HG02938 (cell line): Measurements from ENCODE around the gene GPR26.
"Not testable (repeated sequence)": the region's sequence is repeated elsewhere in the genome, so short reads cannot be mapped to it uniquely, and the experiment has no call there.

Source experiments
- ATAC-seq: cut with Tn5 transposase; IDR thresholded peaks from one replicate; pipeline ENCODE4 v1.9.1; 2021; ENCODE audit warnings: mild to moderate bottlenecking, moderate library complexity; ENCODE audit not compliant: unreplicated experiment

GPR26 gene

DNA sequence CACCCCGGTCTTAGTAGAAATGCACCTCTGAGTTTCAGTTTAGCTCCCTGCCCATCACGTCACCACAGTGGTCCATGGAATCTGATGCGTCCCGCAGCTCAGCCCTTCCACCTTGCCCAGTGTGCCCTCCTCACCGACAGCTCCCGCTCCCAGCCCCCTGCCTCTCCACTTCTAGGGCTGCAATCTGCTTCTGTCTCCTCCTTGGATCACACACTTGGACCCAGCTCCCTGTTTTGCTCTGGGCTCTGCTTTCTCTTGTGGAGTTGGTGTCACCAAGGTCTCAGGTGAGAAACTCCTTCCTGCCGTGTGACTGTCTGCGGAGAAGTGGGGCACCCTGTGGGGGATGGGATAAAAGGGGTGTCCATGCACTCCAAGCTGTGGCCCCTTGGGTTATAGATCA is 37.9 kb downstream of the GPR26 start:
- ATAC-seq, result no peak

DNA sequence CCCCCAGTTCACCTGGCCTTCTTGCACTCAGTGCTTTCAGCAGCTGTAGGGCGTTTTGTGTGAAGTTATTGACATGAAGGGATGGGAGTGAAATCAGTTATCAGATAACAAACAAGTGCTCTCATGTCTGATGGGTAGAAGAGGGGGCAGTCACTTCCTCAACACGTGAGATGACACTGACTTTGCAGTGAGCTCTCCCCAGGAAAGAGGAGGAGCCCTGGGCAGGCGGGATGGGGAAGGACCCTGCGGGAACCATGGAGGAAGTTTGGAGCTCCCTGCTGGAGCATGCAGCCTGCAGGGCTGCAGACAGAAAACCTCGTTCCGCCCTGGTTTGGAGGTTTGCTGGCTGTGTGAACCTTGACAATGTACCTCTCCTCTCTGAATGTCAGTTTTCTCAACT is 38.7 kb downstream of the GPR26 start:
- no peak for ATAC-seq

DNA sequence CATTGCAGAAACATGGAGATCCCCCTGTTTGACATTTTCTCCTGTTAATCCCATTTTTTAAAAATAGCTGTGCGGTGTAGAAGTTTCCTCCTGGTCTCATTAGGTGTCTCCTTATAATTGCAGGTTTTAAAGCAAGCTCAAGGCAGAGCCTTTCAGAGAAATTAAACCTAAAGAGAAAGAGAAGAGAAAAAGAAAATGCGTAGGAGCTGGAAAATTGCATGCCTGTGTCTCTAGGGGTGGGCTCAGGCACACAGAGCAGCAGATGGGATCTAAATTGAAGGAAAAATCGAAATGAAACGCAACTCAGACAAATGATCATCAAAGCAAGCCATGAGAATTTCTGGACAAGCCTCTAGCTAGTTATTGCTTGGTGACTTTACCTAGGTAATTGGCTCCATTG is 40.1 kb downstream of the GPR26 start:
- no peak for ATAC-seq

DNA sequence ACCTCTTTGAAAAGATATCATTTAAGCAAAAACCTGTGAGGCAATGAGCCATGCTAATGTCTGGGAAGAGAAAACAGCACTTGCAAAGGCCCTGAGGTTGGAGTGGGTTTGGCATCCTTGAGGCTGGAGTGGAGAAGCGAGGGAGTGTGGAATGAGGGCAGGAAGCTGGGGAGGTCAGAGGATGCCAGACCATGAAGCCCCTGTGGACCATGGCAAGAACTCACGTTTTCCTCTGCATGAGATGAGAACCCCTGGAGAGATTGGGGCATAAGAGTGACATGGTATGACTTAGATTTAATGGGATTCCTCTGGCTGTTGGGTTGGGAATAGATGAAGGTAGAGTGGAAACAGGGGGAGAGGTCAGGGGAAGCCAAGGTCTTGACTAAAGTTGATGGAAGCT is 49.4 kb downstream of the GPR26 start:
- no peak for ATAC-seq

DNA sequence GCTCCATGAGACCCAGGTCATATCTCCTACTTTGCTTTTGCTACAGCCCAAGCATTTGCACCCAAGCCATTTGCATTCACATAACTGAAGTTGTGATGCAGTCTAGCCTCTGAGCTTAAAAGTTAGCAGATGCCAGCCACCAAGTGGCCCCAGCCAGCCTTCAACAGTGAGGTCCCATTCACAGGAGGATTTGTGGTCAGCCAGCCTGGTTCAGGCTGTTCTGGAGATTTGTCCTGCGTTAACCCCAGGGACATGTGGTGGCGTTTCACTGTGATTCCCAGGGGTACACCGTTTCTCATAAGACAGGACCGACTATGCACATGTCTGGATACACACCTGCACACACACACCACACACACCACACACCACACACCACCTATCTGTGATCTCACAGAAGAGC is 51.2 kb downstream of the GPR26 start:
- ATAC-seq, result no peak

DNA sequence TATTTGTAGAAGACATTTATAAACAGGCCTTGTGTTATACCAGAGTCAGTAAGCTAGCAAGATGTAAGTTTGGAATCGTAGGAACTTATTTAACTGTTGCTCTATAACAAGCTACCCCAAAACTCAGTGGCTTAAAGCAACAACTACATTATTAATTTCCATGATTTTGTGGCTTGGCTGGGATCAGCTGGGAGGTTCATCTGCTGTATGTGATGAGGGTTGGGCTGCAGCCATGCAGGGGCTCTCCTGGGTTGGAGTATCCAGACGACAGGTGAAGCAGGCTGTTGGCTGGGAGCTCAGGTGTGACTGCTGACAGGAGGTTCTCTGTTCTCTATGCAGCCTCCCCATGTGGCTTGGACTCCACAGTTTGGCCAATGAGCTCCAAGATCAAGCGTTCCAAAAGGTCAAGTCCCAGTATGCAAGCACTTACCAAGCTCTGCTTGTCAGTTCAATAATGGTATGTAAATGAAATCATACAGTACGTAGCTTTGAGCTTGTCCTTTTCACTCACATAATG is 52.4 kb downstream of the GPR26 start:
- ATAC-seq, result no peak

DNA sequence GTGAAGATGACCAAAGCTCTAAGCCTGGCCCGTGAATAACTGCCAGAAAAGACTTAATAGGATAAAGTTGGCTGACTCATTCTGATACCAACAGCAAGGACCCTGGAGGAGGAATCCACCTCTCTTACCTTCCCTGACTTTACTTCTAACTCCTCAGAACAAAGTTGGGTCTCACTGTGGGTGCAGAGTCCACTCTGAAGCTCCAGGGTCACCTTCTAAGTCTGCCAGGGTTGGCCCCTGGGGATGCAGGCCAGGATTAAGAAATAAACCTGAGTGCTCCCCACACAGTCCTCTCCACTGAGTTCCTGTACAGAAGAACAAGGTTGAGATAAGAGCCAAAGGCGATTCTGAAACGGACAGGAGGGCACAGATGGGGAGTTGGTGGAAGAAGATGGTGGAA is 54.4 kb downstream of the GPR26 start:
- no peak for ATAC-seq

DNA sequence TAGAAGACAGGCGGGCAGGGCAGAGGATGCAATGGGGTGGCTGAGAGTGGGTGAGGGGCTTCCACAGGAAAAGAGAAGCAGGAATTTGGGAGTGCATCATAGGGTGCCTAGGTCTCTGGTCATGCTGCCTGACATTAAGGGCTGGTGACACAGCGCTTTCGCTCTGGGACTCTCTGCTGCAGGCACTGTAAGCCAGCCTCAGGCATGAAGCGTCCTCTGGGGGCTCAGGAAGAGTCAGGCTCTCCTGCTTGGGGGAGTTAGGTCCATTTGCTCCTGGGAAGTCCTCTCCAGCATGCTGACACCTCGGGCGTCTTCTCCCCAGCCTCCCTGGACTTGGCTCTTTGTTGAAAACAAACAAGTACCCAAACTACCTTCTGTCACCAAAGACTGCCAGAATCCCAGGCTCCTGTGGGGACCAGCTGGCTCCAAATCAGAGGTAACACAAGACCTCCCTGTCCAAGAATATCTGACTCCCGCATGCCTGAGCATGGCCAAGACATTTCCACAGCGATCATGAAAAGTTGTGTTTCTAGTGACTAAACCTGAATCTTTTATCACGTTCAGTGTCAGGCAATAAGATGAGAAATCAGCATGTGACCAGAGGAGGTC is 55.4 kb downstream of the GPR26 start:
- no peak for ATAC-seq

DNA sequence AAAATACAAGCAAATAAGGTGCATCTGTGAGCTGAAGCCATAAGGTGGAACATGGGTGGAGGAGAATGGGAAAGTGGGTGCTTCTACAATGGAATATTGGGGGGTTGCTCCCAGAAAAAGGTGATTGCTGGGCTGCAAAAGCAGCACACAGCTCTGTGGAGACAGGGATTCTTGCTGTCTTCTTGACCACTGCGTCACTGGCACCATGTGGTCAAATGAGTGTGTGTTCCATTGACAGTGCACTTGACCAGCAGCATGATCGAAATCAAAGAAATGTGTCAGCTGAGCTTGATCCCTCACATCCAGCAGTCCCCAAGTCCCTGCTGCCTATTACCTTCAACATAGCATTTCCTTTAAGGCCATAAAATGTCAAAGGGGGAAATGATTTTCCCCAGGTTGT is 56.2 kb downstream of the GPR26 start:
- no peak for ATAC-seq

DNA sequence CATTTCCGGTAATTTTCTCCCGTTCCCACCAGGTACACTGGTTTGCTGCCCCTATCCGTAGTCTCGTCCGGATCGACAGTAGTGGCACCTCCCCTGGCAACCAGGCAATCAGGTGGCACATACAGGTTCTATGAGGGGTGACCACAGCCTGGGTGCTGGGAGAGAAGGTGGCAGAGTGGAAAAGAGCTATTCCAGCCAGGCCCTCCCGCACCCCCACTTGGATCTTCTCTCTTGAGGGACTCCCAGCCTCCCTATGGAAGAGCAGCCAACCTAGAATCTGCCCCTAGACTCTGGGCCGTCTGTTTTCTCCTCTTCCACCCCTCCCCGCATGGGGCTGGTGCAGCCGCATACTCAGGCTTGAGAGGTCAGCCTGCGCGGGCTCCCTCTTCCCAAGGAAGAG is 58.6 kb downstream of the GPR26 start:
- ATAC-seq, result no peak

DNA sequence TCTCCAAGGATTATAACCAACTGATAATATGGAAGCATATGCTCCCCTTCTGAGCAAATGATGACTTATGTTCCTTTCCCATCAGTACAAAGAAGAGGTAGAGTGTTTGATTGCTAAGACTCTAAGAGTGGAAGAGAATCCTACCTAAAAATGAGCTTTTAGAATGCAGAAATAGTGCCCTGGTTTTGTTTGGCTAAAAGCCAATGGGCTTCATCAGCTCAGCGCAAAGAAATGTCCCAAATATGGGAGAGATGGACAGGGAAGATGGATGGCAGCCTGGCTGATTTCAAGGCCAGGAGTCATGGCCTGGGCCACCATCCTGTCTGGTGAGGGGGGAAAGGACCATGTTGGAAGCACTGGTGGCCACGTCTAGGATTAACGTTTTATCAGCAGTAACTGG is 60.2 kb downstream of the GPR26 start:
- no peak for ATAC-seq

DNA sequence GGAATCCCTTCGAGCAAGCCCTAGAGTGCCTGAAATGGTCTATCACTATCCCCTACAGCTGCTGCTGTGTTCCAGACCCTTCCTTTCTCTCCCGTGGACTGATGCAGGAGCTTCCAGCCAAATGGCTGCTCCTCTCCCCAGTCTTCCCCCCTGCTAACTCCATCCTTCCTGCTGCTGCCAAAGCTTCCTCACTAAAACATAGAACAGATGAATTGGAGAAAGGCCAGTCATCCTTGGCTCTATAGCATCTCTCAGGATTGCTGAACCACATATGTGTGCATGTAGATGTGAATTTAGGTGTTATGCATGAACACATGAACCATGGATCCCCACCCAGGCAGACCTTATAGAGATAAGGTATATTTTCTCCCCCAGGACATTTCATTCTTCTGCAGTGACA is 60.7 kb downstream of the GPR26 start:
- ATAC-seq, result no peak

DNA sequence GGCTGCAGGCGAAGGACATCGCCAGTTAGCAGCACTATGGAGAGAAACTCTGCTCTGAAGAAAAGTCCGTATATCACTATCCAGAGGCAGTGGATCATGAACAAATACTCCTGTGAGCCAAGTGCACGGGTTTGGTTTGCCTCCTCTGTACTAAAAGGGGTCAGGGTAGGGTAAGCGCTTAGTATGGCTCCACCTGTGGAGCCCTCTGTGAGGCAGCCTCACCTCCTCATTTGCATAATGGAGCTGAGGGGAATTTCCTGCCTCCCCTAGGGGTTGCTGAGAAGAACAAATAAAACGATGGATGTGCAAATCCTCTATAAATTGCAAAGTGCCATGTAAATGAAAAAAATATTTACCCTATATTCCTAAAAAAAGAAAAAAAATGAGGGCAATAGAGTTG is 63.4 kb downstream of the GPR26 start:
- ATAC-seq, result no peak

DNA sequence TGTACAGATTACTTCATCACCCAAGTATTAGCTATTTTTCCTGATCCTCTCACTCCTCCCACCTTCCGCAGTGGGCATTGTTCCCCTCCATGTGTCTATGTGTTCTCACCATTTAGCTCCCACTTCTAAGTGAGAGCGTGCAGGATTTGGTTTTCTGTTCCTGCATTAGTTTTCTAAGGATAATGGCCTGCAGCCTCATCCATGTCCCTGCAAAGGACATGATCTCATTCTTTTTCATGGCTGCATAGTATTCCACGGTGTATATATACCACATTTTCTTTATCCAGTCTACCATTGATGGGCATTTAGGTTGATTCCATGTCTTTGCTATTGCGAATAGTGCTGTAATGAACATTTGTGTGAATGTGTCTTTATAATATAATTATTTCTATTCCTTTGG is 70.8 kb downstream of the GPR26 start:
- ATAC-seq, result not testable (repeated sequence)

DNA sequence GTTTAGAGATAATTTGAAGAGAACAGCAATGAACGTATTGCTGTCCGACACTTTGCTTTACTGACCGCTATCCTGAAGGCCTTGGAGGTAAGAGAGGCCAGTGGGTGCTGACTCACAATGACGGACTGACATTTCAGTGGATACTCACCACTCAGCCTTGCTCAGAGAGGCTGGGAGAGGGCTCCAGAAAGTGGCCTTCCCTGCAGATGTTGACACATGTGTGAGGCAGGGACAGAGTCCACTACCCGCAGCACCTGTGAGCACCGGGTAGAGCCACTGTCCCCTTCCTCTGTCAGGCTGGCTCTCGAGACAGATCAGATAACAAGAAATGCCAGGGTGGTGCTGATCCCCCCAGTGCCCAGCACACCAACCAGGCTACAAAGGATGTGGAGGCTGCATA is 75.0 kb downstream of the GPR26 start:
- no peak for ATAC-seq

DNA sequence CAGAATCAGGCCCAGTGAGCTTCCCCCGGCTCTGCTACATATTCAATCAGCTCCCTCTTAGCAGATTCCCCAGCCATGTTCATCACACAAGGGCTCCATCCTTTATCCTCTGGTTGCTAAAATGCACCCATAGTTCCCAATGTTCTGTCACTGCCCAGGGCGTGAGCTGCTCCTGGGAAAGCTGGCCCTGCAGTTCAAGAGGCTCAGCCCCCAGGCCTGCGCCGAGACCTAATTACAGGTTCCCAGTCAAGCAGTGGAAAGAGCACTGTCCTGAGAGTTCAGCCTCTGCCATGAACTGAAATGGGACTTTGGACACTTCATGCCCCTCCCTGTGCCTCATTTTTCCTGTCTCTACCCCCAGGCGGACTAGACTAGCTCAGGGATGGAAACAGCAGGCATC is 75.6 kb downstream of the GPR26 start:
- no peak for ATAC-seq

DNA sequence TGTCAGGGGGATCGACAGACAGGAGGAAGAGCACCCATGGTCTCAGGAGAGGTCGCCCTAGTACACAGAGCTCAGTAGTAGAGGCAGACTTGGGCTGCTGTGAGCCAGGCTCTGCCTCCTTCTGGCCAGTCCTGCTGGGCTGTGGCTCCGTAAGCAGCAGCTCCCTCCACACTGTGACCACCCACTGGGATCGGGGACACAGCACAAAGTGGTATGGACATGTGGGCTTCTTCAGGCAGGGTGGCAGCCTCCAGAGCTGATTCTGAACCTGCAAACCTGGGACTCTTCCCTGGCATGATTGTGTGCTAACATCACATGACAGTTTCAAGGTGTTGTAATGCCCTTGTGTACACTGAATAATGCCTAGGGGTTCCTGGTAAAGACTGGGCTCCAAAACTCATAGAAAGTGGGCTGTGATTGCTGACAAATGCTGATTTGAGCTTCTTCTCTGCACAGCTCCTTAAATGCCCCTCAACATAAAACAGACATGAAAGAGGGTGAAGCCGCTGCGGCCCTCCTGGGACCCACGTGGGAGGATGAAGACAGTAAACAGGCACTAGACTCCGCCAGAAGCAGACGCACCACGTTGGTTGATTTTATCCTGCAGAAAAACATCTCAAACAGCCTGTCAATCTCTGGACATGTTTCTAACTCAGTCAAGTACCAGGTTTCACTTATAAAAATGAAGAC is 76.7 kb downstream of the GPR26 start:
- ATAC-seq, result no peak

DNA sequence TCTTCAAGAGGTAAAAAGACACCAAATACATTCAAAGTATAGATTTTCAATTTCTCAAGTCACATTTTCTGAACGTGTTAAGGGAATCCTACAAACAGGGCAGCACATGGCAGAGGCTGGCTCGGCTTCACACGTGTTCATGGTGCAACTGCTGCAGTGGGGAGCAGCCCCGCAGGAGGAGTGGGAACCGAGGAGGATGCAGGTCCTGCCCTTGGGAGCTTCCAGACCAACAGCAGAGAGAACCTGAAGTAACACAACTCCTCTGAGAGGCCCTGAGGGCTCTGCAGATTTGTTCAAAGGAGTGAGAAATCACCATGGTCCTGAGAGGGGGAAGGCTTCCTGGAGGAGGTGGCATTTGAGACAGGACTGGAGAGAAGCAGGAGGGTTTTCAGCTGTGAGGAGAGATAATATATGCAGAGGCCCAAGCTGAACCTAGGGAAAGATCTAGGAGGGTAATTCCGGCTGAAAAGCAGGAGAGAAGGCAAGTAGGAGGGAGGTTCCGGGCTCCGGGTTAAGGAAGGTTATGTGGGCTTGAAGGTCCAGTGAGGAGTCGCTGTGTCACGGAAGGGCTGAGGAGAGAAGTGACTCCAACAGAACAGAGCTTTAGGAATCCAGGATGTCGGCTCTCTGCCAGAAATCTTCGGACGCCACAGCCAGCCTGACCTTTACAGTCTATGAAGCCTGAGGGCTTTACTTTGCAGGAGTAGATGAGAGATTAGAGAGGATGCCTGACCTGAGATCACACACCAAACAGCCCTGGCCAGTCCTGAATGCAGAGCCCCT is 77.5 kb downstream of the GPR26 start:
- ATAC-seq, result no peak

DNA sequence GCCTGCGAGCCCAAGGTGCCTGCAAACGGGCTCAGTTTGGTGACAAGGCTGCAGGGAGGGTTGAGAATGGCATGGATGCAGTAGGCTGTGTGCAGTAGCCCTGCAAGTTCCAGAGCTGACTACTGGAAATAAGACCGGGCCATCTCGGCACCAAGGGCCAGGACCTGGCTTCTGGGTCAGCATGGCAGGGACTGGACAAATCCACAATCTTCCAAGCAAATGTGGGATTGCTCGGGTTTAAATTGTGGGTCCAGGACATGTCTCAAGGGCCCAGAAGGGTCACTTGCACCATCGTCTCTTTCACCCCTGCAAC is 78.0 kb downstream of the GPR26 start:
- no peak for ATAC-seq
